HG03095 (cell line): ENCODE results near the gene MIGA1.
A peak's percentile ranks its signal among the peaks of the same experiment; 100 is the strongest.
"Not testable (repeated sequence)": the region's sequence is repeated elsewhere in the genome, so short reads cannot be mapped to it uniquely, and the experiment has no call there.

Experiments
- ATAC-seq: cut with Tn5 transposase; IDR thresholded peaks from one replicate; pipeline ENCODE4 v1.9.1; 2021; ENCODE audit warnings: moderate library complexity; ENCODE audit not compliant: unreplicated experiment

Gene MIGA1, protein sequence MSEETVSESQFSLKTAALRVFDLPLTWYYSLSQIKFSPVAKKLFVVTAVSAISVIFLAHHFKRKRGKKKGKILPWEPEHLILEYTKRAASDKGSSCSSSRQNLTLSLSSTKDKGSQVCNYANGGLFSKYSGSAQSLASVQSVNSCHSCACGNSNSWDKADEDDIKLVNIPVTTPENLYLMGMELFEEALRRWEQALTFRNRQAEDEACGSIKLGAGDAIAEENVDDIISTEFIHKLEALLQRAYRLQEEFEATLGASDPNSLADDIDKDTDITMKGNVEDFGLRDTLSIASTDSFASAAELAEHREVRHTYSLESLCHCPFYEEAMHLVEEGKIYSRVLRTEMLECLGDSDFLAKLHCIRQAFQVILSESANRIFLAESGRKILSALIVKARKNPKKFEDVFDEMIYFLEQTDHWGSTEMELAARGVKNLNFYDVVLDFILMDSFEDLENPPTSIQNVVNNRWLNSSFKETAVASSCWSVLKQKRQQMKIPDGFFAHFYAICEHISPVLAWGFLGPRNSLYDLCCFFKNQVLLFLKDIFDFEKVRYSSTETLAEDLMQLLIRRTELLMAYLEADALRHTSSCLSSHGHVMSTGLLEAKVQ

DNA sequence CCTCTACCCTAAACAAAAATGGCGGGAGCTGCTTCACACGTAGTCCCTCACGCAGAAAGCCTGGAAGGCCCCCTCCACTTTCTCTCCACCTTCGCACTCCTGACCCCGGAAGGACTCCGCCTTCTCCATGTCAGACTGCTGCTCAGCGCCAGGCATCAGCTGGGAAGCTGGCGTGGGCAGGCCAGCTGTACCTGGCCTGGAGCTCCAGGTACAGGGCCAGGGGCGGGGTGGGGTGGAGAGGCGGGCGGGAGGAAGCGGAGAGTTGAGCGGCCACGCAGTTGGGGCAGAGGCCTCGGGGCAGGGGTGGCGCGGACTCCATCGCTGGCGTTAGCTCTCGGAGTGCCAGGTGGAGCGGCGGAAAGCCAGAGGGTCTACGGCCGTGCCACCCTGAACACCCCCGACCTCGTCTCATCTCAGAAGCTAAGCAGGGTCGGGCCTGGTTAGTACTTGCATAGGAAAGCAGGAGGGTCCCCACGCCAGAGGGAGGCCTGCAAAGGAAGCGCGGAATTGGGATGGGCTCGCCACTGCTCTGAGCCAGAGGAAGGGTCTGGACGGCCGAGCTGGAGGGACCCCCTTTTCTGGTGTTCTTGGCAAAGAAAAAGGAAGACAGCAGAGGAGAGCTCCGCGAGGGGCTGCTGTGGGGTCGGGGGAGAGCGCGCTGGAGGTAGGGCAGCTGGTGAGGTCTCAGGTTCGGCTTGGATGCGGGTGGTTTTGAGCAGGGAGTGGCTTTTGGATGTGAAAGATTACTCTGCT lies at the start of gene MIGA1:
Gene MIGA1 (plus strand): TSS at position 121 of the 753 bp plus-strand sequence. CDS start 3,604 bp downstream, outside the sequence.
- ATAC-seq: peak; percentile 95

DNA sequence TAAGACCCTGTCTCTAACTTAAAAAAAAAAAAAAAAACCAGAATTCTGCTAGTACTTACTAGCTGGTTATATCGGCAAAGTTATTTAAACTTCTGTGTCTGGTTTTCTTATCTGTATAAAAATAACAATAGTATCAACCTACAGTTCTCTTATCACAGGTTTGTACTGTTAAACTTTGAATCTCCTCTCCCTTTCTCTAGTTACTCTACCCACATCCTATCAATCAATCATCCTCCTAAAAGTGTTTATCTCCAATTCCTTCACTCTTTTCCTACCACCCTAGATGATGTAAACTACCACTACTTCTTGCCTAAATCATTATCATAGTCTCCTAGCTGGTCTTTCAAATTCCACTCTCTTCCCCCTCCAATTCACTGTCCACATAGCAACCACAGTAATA lies 47.4 kb upstream of the MIGA1 start:
- no peak for ATAC-seq

DNA sequence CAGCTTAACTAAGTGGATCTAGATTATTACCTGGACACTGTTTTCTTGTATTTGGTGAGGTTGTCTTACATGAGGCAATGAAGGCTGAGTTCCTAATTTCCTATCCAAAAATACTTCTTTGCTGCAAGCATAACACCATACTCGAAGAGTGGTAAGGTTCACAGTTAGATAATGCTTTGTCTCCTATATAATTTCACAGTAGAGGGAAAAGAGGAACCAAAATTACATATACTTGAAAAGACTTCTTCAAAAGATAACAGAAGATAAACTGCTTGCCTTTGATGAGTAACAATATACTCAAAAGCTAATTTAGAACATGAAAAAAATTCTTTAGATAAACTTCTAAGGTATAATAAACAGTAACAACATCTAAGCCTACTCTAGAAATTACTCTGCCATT lies 40.2 kb upstream of the MIGA1 start:
- ATAC-seq: no peak

DNA sequence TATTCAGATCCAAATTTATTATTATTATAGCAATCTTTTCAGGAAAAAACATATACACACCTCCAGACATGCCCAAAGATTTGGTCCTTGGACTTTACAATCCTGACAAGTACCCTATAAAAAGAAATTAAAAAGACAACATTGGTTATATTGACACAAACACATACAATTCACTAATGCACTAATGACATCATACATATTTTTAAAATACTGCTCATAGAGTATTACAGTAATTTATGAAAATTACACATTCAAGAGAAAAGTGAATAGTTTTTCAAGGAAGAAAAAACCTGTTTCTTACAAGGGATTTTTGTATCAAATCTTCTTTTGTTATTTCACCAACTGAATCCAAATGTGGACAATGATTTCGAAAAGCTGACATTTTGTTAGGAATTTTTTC lies 38.1 kb upstream of the MIGA1 start:
- ATAC-seq: no peak

DNA sequence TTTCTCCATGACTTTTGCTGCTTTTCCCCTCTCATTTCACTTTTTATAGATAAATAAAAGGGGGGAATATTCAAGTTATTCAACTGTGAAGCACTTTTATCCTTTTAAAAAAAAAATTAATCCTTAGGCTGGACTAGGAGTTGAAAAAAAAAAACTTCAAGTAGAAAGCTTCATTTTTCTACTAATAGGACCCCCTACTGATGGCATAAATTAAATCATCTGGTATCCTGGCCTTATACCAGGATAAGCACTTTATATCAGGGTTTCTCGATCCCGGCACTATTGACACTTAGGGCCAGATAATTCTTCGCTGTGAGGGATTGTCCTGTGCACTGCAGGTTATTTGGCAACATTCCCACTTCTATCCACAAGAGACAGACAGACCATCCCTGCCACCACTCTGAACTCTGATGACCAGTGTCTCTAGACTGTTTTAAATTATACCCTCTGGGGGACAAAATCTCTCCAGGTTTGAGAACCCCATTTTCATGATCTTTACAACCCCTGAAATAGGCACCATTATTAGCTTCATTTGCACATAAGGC lies 37.4 kb upstream of the MIGA1 start:
- ATAC-seq: no peak

DNA sequence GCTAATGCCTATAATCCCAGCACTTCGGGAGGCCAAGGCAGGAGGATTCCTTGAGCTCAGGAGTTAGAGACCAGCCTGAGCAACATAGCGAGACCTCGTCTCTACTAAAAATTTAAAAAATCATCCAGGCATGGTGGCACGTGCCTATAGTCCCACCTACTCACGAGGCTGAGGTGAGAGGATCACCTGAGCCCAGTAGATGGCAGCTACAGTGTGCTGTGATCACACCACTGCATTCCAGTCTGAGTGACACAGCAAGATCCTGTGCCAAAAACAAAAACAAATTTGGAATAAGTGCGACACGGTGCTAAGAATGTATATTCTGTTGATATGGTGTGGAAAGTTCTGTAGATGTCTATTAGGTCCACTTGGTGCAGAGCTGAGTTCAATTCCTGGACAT lies 34.9 kb upstream of the MIGA1 start:
- no peak for ATAC-seq

DNA sequence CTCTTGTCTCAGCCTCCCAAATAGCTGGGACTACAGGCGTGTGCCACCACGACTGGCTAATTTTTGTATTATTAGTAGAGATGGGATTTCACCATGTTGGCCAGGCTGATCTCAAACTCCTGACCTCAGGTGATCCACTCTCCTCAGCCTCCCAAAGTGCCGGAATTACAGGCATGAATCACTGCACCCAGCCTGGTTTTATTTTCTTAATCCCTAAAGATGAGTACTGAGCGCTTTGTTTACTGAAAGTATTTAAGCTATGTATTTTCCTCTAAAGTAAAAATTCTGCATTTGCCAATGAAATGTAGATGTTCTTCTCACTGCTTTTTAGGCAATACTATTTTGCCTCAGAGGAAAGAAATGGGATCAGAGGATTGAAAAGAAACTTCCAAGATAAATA lies 30.0 kb upstream of the MIGA1 start:
- ATAC-seq: not testable (repeated sequence)

DNA sequence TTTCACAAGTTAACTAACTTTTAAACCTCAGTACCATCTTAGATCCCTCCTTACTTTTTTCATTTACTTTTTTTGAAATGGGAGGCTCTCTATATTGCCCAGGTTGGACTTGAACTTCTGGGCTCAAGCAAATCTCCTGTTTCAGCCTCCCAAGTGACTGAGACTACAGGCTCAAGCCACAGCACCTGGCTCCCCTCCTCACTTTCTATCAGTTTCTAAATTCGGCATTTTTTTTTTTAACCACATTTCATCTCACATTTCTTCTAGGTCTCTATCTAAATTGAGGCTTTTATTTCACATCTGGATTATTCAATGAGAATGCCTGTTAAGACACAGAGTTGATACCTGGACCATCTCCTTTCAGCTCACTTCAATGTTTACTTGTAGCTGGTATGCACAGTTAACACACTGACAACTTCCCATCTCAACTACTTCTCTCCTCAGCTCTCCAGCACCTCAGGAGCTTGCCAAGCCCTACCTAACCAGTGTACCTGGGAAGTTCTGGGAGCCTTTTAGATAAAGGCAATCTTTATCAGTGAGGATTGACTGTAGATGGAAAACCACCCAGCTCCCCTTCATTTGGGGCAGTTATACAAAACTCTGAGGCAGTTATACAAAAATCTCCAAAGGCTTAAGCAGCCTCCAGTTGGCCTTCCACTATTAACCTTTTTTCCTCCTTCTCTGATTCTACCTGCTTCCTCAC lies 23.2 kb upstream of the MIGA1 start:
- no peak for ATAC-seq

DNA sequence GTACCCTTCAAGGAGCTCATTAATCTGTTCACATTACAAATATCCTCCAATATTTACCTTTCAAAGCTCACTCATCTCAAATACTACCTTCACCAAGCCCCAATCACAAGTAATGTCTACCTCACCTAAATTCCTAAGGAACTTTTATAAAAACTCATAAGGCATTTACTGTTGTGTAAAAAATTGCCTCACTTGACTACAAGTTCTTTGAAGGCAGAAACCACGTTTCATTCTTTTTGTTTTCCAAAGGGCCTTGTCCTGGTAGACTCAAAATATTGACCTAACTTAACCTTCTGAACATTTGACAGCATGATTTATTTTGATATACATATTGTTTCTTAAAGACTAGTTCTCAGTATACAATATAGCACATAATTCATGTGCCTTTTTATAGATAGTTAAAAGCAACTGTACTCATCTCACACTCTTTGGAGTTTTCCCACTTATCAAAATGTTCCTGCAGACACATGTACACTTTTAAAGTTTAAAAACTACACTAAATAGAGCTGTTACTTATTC lies 22.3 kb upstream of the MIGA1 start:
- no peak for ATAC-seq

DNA sequence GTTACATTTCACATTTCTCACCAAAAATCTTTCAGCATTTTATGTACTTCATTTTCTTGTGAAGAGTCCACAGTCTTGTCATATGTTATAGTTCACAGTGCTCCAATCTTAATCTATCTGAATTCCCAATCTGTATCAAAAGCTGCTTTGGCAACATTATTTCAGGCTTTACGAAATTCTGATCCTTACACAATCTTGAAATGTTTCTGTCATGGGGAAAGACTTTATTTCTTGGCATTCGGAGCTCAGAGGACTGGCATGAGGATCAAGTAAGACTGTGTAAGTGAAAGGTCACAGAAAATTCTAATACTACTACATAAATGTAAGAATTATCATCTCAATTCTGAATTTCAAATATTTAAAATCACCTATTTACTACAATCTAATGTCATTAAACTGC lies 21.8 kb upstream of the MIGA1 start:
- no peak for ATAC-seq

DNA sequence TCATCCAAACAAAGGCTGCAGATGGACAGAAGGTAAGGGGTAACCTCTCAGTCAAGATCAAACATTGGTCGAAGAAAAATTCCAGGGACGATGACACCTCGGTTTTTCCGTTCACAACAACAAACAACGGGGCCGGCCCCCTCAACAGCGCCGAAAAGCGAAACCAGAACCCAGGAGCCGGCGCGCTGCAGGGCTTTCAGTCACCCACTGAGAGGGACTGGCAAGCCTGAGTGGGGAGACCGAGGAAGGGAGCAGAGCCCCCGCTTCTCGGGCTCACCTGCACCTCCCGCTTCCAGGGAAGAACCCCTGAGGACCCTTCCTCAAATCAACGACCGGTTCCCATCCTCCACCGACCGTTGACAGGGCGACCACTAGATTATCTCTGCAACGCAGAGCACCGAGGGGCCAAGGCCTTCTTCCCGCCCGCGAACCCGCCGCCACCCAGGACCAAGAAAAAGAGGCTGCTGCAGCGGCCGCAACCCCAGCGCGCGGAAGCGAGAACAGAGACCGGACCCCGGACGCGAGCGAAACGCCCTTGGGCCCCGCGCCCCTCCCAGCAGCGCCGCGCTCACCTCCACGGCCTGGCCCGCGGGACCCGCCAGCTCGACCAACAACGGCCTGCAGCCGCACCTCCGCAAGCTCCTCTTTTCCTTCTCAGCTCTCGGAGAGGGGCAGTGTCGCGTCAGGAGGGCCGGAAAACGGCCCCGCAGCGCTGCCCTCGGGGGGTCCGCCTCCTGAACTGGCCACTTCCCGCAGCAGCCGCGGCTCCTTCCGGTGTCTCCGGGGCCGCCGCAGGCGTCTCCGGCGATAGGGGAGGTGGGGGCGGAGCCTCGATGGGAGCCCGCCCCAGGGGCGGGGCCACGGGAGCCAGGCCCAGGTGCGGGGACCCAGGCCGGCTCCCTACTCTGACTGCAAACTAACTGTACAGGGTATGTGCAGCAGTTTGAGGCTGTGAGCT lies 20.1 kb upstream of the MIGA1 start, which contains the start of gene USP33:
Gene USP33 (minus strand): TSS at position 782 of the 958 bp plus-strand sequence. CDS start 18,155 bp downstream, outside the sequence.
- peak; percentile 97 for ATAC-seq

DNA sequence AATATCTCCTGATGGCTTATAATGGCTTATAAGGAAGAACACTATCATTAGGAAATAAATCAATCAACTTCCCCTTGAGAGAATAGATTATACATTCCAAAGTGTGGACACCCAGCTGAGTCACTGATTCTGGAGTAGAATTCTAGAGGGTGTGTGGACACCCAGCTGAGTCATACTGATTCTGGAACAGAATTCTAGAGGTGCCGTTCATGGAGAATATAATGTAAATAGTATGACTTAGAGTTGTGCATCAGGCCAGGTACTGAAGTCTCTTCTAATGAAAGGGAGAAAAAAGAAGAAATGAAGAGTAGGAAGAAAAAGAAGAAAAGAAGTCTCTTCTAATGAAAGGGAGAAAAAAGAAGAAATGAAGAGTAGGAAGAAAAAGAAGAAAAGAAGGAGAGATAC lies 17.4 kb upstream of the MIGA1 start:
- ATAC-seq: no peak

DNA sequence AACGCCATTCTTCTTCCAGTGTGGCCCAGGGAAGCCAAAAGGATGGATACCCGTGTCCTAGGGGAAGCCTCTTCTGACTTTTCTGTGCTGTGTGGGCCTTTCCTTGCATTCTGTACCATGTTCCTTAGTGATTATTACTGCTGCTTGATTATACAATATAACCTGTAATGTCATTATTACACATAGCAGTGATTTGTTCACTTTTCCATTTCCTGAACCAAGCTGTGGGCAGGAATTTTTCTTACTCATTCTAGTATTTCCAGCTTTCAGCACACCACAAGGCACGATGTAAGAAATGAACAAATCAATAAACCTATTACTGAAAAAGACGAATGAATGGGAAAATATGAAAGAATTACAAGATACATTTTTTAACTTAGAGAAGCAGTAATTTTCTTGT lies 11.4 kb upstream of the MIGA1 start:
- no peak for ATAC-seq

DNA sequence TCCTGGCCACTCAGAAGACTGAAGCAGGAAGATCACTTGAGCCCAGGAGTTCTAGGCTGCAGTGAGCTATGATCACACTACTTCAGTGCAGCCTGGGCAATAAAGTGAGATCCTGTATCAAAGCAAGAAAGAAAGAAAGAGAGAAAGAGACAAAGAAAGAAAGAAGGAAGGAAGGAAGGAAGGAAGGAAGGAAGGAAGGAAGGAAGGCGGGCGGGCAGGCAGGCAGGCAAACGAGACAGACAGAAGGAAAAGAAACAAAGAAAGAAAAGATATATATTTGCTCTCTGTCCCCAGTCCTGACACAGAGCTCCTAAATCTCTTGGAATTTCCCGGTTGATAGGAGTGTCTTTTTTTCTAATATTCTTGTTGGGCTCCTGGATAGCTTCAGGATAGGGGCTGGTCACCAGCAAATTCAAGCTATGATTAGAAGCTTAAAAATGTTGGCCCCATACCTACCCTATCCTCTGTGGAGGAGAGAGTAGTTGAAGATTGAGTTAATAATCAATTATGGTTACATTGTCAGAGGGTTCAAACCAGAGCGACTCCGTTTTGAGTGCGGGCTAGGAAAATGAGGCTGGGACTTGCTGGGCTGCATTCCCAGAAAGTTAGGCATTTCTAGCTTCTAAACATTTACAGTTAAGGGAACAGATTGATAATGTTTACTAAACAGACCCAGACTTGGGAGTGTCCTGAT lies 3.3 kb upstream of the MIGA1 start:
- no peak for ATAC-seq

DNA sequence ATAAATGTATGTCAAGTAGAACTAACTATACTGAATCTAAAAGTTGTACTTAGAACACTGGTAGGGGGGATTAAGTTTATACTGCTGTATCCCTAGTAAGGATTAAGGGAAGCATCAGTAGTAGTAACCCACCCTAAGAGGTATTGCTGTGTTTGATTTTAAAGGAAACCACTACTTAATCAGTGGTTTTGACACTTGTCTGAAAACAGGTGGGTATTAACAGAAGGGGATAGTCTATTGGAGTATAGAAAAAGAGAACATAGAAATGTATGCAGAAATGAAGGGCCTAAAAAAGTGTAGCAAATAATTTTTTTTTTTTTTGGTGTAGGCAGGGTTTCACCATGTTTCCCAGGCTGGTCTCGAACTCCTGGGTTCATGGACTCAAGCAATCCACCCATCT lies 2.2 kb downstream of the MIGA1 start:
- no peak for ATAC-seq

DNA sequence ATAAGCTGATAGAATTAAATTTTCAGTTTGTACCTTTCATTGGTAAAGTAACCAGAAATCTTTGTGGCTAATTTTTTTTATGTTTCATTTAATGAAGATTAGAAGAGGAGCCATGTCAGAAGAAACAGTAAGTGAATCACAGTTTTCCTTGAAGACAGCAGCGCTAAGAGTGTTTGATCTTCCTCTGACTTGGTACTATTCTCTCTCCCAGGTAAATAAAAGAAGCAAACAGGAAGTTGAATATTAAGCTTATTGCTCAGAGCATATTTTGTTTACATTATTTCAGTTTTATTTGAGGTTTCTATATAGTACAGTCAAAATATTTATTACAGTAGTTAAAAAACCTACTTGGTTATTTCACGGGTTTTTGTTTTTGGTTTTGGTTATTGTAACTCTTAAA lies 3.7 kb downstream of the MIGA1 start:
- ATAC-seq: no peak

DNA sequence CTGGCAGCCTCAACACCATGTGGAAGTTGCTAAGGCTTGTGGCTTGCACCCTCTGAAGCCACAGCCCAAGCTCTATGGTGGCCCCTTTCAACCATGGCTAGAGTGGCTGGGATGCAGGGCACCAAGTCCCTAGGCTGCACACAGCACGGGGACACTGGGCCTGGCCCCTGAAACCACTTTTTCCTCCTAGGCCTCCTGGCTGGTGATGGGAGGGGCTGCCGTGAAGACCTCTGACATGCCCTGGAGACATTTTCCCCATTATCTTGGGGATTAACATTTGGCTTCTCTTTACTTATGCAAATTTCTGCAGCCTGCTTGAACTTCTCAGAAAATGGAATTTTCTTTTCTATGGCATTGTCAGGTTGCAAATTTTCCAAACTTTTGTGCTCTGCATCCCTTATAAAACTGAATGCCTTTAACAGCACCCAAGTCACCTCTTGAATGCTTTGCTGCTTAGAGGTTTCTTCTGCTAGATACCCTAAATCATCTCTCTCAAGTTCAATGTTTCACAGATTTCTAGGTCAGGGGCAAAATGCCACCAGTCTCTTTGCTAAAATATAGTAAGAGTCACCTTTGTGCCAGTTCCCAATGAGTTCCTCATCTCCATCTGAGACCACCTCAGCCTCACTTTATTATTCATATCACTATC lies 6.8 kb downstream of the MIGA1 start:
- not testable (repeated sequence) for ATAC-seq

DNA sequence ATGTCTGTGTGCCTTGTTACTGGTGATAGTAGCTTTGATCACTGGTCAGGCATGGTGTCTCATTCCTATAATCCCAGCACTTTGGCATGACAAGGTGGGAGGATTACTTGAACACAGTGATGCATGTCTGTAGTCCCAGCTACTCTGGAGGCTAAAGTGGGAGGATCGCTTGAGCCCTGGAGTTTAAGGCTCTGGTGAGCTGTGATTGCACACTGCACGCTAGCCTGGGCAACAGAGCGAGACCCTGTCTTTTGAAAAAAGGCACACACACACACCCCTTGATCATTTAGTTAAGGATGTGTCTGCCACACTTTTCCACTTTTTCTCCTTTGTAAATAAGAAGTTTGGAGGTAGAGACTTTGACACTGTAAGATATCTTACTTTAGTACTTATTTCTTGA lies 15.1 kb downstream of the MIGA1 start:
- ATAC-seq: no peak
